Right cardiac atrium (tissue), 5 donors: ENCODE data around the gene OMD. TPM values are rescaled to one million over a fixed set of nuclear protein-coding genes. Genes with fewer than 3 reads are reported as not detected.

Experiments used
- ATAC-seq, 2 donors: fragments of 200-7000 bp; cut with Tn5 transposase; one replicate each; pipeline versions ENCODE4 v1.8.0 to v1.9.1; 2020; ENCODE audit warnings: moderate library complexity in 2 of 2, mild to moderate bottlenecking in 1 of 2
- DNase-seq, 3 donors: peaks; one replicate each; pipeline ENCODE4 v3.0.0-alpha.2; 2020
- H3K27ac ChIP-seq: one replicate; pipeline ENCODE4 v1.5.1; 2013; ENCODE audit warnings: mild to moderate bottlenecking, low read length, control low read depth, moderate library complexity
- H3K27me3 ChIP-seq: one replicate; pipeline ENCODE4 v1.6.1; 2013; ENCODE audit not compliant: control insufficient read depth, insufficient read depth
- H3K4me1 ChIP-seq: one replicate; pipeline ENCODE4 v1.6.1; 2013; ENCODE audit warnings: low read length; ENCODE audit not compliant: control insufficient read depth, insufficient read depth
- H3K4me3 ChIP-seq: one replicate; pipeline ENCODE4 v1.5.1; 2013; ENCODE audit warnings: low read length, control low read depth
- H3K9me3 ChIP-seq: one replicate; pipeline ENCODE4 v1.6.1; 2013; ENCODE audit warnings: low read length; ENCODE audit not compliant: control insufficient read depth
- WGBS: extraction: QIAGEN DNeasy Blood & Tissue Kit; methylation state at CpG from one replicate; pipeline ENCODE4 v1.1.7; 2013; 5-methylcytosine and 5-hydroxymethylcytosine counted together
- intact Hi-C, 4 donors: fragments of 100-400 bp; cut with DNase I; formaldehyde crosslinking; loops; one replicate each; pipeline versions ENCODE4 v1.11.0 to v1.14.0; 2022 to 2023
- polyA plus RNA-seq: library from polyadenylated mRNA; stranded (reverse); fragments of 200-250 nt; gene quantifications from one replicate; pipeline ENCODE4 v1.2.3, GENCODE V29; 2013
- total RNA-seq, 4 donors: library from RNA; stranded (reverse); fragmentation: NEBNext Ultra II Directional; extraction: Animal tissue kit (Norgen Biotek cat#: 25700); gene quantifications; one replicate each; pipeline ENCODE4 v1.2.1, GENCODE V29; 2021
- donor health status: healthy with polysubstance abuse.
- donor health status: DM: no; HTN: yes; CAD: no.
- donor health status: DM: no; HTN: no; CAD: no.
- donor health status: DM: no; HTN: yes; CAD: no; lungs with severe emphysema.
- donor health status: DM: yes; HTN: yes; CAD: no.

Gene OMD
- total and polyA plus RNA-seq, 5 donors: 11.7 to 19.6 (median 14.2) TPM

- no peak for ATAC-seq
- intact Hi-C loops: loop anchor here in 2 of 4 donors (10.0 kb wide), 1 partner anchor 95 kb away; no protein-coding TSS in a partner anchor
- H3K27ac ChIP-seq: no peak overlapping the region
Measured at GRCh38 chr9:92439921-92440750, 15.9 kb upstream of the OMD start.

GRCh38 chr9:92438900-92439526 lies 14.7 kb upstream of the OMD start:
- H3K9me3 ChIP-seq: no peaks in the 10 kb centered on the region
- H3K27me3 ChIP-seq: no peaks in the 10 kb centered on the region
- H3K4me3 ChIP-seq: no peak overlapping the region
- no peak for ATAC-seq
- intact Hi-C loops: loop anchor here in 2 of 4 donors (10.0 kb wide), 1 partner anchor 94 kb away; no protein-coding TSS in a partner anchor
- WGBS: 73% methylated on average over 5 of the region's 5 CpGs
- no peak overlapping the region for H3K27ac ChIP-seq
- H3K4me1 ChIP-seq: no peaks in the 10 kb centered on the region
- no peak for DNase-seq

More at GRCh38 chr9:92439921-92440750, 15.9 kb upstream of the OMD start:
- Histone ChIP-seq H3K4me3 (no peak overlapping the region), H3K9me3 (no peaks in the 10 kb centered on the region), H3K27me3 (no peaks in the 10 kb centered on the region), H3K4me1 (no peaks in the 10 kb centered on the region)
- WGBS: 86% methylated on average over 5 of the region's 5 CpGs
- DNase-seq: no peak

- no peaks in the 10 kb centered on the region for H3K27me3 ChIP-seq
- intact Hi-C loops: loop anchor here in 2 of 4 donors (10.0 kb wide), 1 partner anchor 90 kb away; no protein-coding TSS in a partner anchor
- H3K27ac ChIP-seq: no peak overlapping the region
- ATAC-seq (no peak), DNase-seq (no peak)
- no peaks in the 10 kb centered on the region for H3K4me1 ChIP-seq
- 90% methylated on average over 1 of the region's 1 CpG for WGBS
- no peaks in the 10 kb centered on the region for H3K9me3 ChIP-seq
- H3K4me3 ChIP-seq: no peak overlapping the region
Measured at GRCh38 chr9:92435263-92435662, 11.0 kb upstream of the OMD start.

GRCh38 chr9:92432972-92433548 lies 8.8 kb upstream of the OMD start:
- Histone ChIP-seq H3K27ac (no peak overlapping the region), H3K27me3 (no peaks in the 10 kb centered on the region), H3K4me3 (no peak overlapping the region), H3K4me1 (no peaks in the 10 kb centered on the region), H3K9me3 (no peaks in the 10 kb centered on the region)
- intact Hi-C loops: loop anchor here in 2 of 4 donors (10.0 kb wide), 1 partner anchor 88 kb away; no protein-coding TSS in a partner anchor
- 93% methylated on average over 5 of the region's 5 CpGs for WGBS
- ATAC-seq (no peak), DNase-seq (no peak)

- H3K9me3 ChIP-seq: no peaks in the 10 kb centered on the region
- H3K27me3 ChIP-seq: no peaks in the 10 kb centered on the region
- ATAC-seq (no peak), DNase-seq (no peak)
- intact Hi-C loops: loop anchor here in 2 of 4 donors (10.0 kb wide), 1 partner anchor 88 kb away; no protein-coding TSS in a partner anchor
- 71% methylated on average over 5 of the region's 5 CpGs for WGBS
- H3K27ac ChIP-seq: no peak overlapping the region
- no peak overlapping the region for H3K4me3 ChIP-seq
- no peaks in the 10 kb centered on the region for H3K4me1 ChIP-seq
Measured at GRCh38 chr9:92432350-92432749, 8.1 kb upstream of the OMD start.

- ATAC-seq (no peak), DNase-seq (no peak)
- H3K27ac ChIP-seq: no peak overlapping the region
- intact Hi-C loops: loop anchor here in 2 of 4 donors (10.0 kb wide), 1 partner anchor 85 kb away; no protein-coding TSS in a partner anchor
- no peak overlapping the region for H3K4me3 ChIP-seq
- H3K9me3 ChIP-seq: no peaks in the 10 kb centered on the region
- no peaks in the 10 kb centered on the region for H3K4me1 ChIP-seq
- 94% methylated on average over 2 of the region's 2 CpGs for WGBS
- H3K27me3 ChIP-seq: no peaks in the 10 kb centered on the region
Measured at GRCh38 chr9:92429836-92430235, 5.6 kb upstream of the OMD start.

- DNase-seq (no peak), ATAC-seq (peak in 1 of 2 donors; percentile 16)
- H3K4me3 ChIP-seq: no peak overlapping the region
- intact Hi-C loops: no loop called here
- 71% methylated on average over 5 of the region's 5 CpGs for WGBS
- H3K27ac ChIP-seq: no peak overlapping the region
- no peaks in the 10 kb centered on the region for H3K9me3 ChIP-seq
- H3K27me3 ChIP-seq: no peaks in the 10 kb centered on the region
- H3K4me1 ChIP-seq: no peaks in the 10 kb centered on the region
Measured at GRCh38 chr9:92426501-92427145, 2.4 kb upstream of the OMD start.

- no peaks in the 10 kb centered on the region for H3K4me1 ChIP-seq
- H3K27ac ChIP-seq: no peak overlapping the region
- ATAC-seq (no peak), DNase-seq (no peak)
- WGBS: 49% methylated on average over 2 of the region's 2 CpGs
- H3K27me3 ChIP-seq: no peaks in the 10 kb centered on the region
- intact Hi-C loops: no loop called here
- no peak overlapping the region for H3K4me3 ChIP-seq
- no peaks in the 10 kb centered on the region for H3K9me3 ChIP-seq
Measured at GRCh38 chr9:92425474-92425873, 1.2 kb upstream of the OMD start.

GRCh38 chr9:92423612-92424011 lies 659 bp downstream of the OMD start:
- 75% methylated on average over 2 of the region's 2 CpGs for WGBS
- H3K27me3 ChIP-seq: no peaks in the 10 kb centered on the region
- ATAC-seq (no peak), DNase-seq (no peak)
- no peak overlapping the region for H3K27ac ChIP-seq
- intact Hi-C loops: no loop called here
- no peaks in the 10 kb centered on the region for H3K4me1 ChIP-seq
- H3K4me3 ChIP-seq: peak overlapping the region; percentile 52
- no peaks in the 10 kb centered on the region for H3K9me3 ChIP-seq

- 68% methylated on average over 2 of the region's 2 CpGs for WGBS
- Histone ChIP-seq H3K27me3 (no peaks in the 10 kb centered on the region), H3K27ac (no peak overlapping the region), H3K9me3 (no peaks in the 10 kb centered on the region), H3K4me3 (no peak overlapping the region), H3K4me1 (no peaks in the 10 kb centered on the region)
- intact Hi-C loops: no loop called here
- DNase-seq: no peak
- ATAC-seq: no peak
Measured at GRCh38 chr9:92422611-92423338, 1.5 kb downstream of the OMD start.
